Esophagus squamous epithelium (tissue), 4 donors: ENCODE measurements around the gene GSTM3.

ENCODE experiments used
- CTCF ChIP-seq, 6 experiments: fragments of 450-650 bp in 4 of 6; fragments of 200-600 bp in 2 of 6; sonication (generic) in 2 of 6; IDR thresholded peaks; one replicate each; pipeline ENCODE4 v1.5.1; 2016 to 2019; ENCODE audit warnings: antibody characterized with exemption in 6 of 6, mild to moderate bottlenecking in 4 of 6, moderate library complexity in 4 of 6
- POLR2A ChIP-seq, 4 donors: fragments of 450-650 bp; IDR thresholded peaks; one replicate each; pipeline ENCODE4 v1.6.1; 2017; ENCODE audit warnings: antibody characterized with exemption in 4 of 4, mild to moderate bottlenecking in 4 of 4, moderate library complexity in 3 of 4

GRCh38 chr1:109787845-109788601 lies 47.2 kb upstream of the GSTM3 start:
- TF ChIP-seq CTCF (IDR thresholded peaks at IDR 0.05) (no peak), POLR2A (IDR thresholded peaks at IDR 0.05) (no peak)
